GM21515 (cell line): ENCODE results near the gene ZNF148.
"Not testable (repeated sequence)": the region's sequence is repeated elsewhere in the genome, so short reads cannot be mapped to it uniquely, and the experiment has no call there.

Source experiments
- ATAC-seq: cut with Tn5 transposase; IDR thresholded peaks from one replicate; pipeline ENCODE4 v1.9.1; 2021; ENCODE audit not compliant: unreplicated experiment

The ZNF148 gene

GRCh38 chr3:125375950-125376679, 990 bp upstream of the ZNF148 start:
- ATAC-seq, result no peak

GRCh38 chr3:125374501-125374995, 577 bp downstream of the ZNF148 start:
- peak; percentile 28 for ATAC-seq

- no peak for ATAC-seq
Measured at GRCh38 chr3:125367403-125368230, 7.5 kb downstream of the ZNF148 start.

GRCh38 chr3:125366132-125366531, 9.0 kb downstream of the ZNF148 start:
- no peak for ATAC-seq

- ATAC-seq, result no peak
Measured at GRCh38 chr3:125359700-125360099, 15.4 kb downstream of the ZNF148 start.

GRCh38 chr3:125358923-125359322, 16.2 kb downstream of the ZNF148 start:
- ATAC-seq, result no peak

GRCh38 chr3:125357837-125358236, 17.3 kb downstream of the ZNF148 start:
- no peak for ATAC-seq

- ATAC-seq, result peak; percentile 63
Measured at GRCh38 chr3:125357032-125357658, 18.0 kb downstream of the ZNF148 start.

GRCh38 chr3:125356140-125357026, 18.7 kb downstream of the ZNF148 start:
- no peak for ATAC-seq

- ATAC-seq, result no peak
Measured at GRCh38 chr3:125353659-125354058, 21.5 kb downstream of the ZNF148 start.

- no peak for ATAC-seq
Measured at GRCh38 chr3:125353128-125353527, 22.0 kb downstream of the ZNF148 start.

- ATAC-seq, result no peak
Measured at GRCh38 chr3:125351814-125352456, 23.2 kb downstream of the ZNF148 start.

GRCh38 chr3:125351152-125351551, 24.0 kb downstream of the ZNF148 start:
- no peak for ATAC-seq

GRCh38 chr3:125350597-125350996, 24.5 kb downstream of the ZNF148 start:
- no peak for ATAC-seq

- no peak for ATAC-seq
Measured at GRCh38 chr3:125349556-125350165, 25.5 kb downstream of the ZNF148 start.

GRCh38 chr3:125349055-125349454, 26.1 kb downstream of the ZNF148 start:
- no peak for ATAC-seq

- ATAC-seq, result not testable (repeated sequence)
Measured at GRCh38 chr3:125343367-125343766, 31.8 kb downstream of the ZNF148 start.

GRCh38 chr3:125340121-125340520, 35.0 kb downstream of the ZNF148 start:
- ATAC-seq, result no peak

GRCh38 chr3:125337506-125337905, 37.6 kb downstream of the ZNF148 start:
- ATAC-seq, result no peak
